Transverse colon (tissue), 4 donors: ENCODE data around the gene RETNLB. TPM values are rescaled to one million over a fixed set of nuclear protein-coding genes. Genes with fewer than 3 reads are reported as not detected.

Experiments used
- DNase-seq: peaks from one replicate; pipeline ENCODE4 v3.0.0-alpha.2; 2019
- H3K27ac ChIP-seq, 4 donors: fragments of 200-600 bp; sonication (generic); 2 replicates each; pipeline ENCODE4 v1.5.1; 2016 to 2018; ENCODE audit warnings: inconsistent platforms in 4 of 4
- H3K27me3 ChIP-seq: fragments of 200-600 bp; sonication (generic); 2 replicates; pipeline ENCODE4 v1.5.1; 2017; ENCODE audit warnings: inconsistent platforms
- H3K36me3 ChIP-seq, 4 donors: fragments of 200-600 bp; sonication (generic); 2 replicates each; pipeline ENCODE4 v1.5.1; 2017 to 2019; ENCODE audit warnings: inconsistent platforms in 4 of 4
- H3K4me1 ChIP-seq, 4 donors: fragments of 200-600 bp; sonication (generic); 2 replicates each; pipeline ENCODE4 v1.5.1; 2017 to 2020; ENCODE audit warnings: inconsistent platforms in 4 of 4
- H3K4me3 ChIP-seq, 4 donors: fragments of 200-600 bp; sonication (generic); 1 replicate in 1 of 4; 2 replicates in 3 of 4; pipeline versions ENCODE4 v1.5.1 to v1.6.1; 2017 to 2019; ENCODE audit warnings: inconsistent platforms in 4 of 4
- H3K9me3 ChIP-seq, 2 donors: fragments of 200-600 bp; sonication (generic); 2 replicates each; pipeline ENCODE4 v1.5.1; 2017 to 2019; ENCODE audit warnings: inconsistent platforms in 2 of 2
- EP300 ChIP-seq: sonication (generic); formaldehyde crosslinking; IDR thresholded peaks from one replicate; pipeline ENCODE4 v1.6.1; 2017; ENCODE audit warnings: antibody characterized with exemption, low read depth
- POLR2A ChIP-seq: fragments of 450-650 bp; IDR thresholded peaks from one replicate; pipeline ENCODE4 v1.6.1; 2016; ENCODE audit warnings: antibody characterized with exemption, mild to moderate bottlenecking, moderate library complexity
- POLR2AphosphoS5 ChIP-seq, 3 donors: sonication (generic); formaldehyde crosslinking; IDR thresholded peaks; one replicate each; pipeline ENCODE4 v1.6.1; 2016; ENCODE audit warnings: antibody characterized with exemption in 3 of 3
- WGBS, 2 donors: methylation state at CpG; one replicate each; pipeline ENCODE4 v1.1.5; 2018; ENCODE audit warnings: low coverage in 1 of 2; 5-methylcytosine and 5-hydroxymethylcytosine counted together
- in situ Hi-C, 4 donors: fragments of 200-750 bp; cut with MboI; loops; one replicate each; pipeline versions ENCODE4 v1.15.0 to v1.15.1; 2017; ENCODE audit warnings: low sequenced_read_pairs in 3 of 4, low pct_ligation_motif_present in 1 of 4, low pct_unique_long_range_greater_than_20kb in 1 of 4
- intact Hi-C: fragments of 100-400 bp; cut with DNase I; formaldehyde crosslinking; loops from one replicate; pipeline ENCODE4 v1.15.1; 2023; ENCODE audit warnings: low total_unique reads
- total RNA-seq, 4 donors: library from RNA; depleted of rRNA; stranded (reverse); fragments of >200 nt; gene quantifications; one replicate each; pipeline ENCODE4 v1.1.0, GENCODE V29; 2016
- TF ChIP-seq, protein P1 (sequence below), 5 experiments: fragments of 200-600 bp in 3 of 5; fragments of 450-650 bp in 2 of 5; sonication (generic) in 3 of 5; IDR thresholded peaks; 1 replicate in 2 of 5; 2 replicates in 3 of 5; pipeline ENCODE4 v1.5.1; 2016 to 2017; ENCODE audit warnings: antibody characterized with exemption in 5 of 5, inconsistent platforms in 3 of 5, mild to moderate bottlenecking in 2 of 5, moderate library complexity in 1 of 5

Gene RETNLB
- total RNA-seq, 4 donors from 2014 or later: 3.3 to 62.7 (median 14.2) TPM; not detected in 1

DNA sequence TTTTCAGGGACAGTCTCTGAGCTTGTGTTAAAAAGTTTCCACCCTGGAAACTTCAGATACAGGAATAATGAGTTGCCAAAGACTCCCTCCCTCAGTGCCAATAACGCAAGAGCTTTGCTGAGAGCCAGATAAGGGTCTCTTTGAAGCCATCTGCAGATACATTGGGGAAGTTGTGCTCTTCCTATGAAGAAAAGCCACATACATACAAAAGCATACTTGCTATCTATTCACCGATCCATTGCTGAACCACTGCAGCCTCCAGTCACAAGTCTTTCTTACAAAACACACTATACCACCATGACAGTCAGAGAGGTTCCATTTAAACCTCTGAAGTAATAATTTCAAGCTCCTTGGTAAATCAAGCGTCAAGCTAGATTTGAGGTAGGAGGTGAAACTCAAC is 10.0 kb upstream of the RETNLB start:
- intact Hi-C loops: no loop called here
- Histone ChIP-seq H3K27ac (no peak overlapping the region), H3K4me3 (no peak overlapping the region), H3K9me3 (no peaks in the 10 kb centered on the region), H3K27me3 (no peaks in the 10 kb centered on the region), H3K36me3 (no peaks in the 10 kb centered on the region), H3K4me1 (no peaks in the 10 kb centered on the region)
- TF ChIP-seq, protein P1, sequence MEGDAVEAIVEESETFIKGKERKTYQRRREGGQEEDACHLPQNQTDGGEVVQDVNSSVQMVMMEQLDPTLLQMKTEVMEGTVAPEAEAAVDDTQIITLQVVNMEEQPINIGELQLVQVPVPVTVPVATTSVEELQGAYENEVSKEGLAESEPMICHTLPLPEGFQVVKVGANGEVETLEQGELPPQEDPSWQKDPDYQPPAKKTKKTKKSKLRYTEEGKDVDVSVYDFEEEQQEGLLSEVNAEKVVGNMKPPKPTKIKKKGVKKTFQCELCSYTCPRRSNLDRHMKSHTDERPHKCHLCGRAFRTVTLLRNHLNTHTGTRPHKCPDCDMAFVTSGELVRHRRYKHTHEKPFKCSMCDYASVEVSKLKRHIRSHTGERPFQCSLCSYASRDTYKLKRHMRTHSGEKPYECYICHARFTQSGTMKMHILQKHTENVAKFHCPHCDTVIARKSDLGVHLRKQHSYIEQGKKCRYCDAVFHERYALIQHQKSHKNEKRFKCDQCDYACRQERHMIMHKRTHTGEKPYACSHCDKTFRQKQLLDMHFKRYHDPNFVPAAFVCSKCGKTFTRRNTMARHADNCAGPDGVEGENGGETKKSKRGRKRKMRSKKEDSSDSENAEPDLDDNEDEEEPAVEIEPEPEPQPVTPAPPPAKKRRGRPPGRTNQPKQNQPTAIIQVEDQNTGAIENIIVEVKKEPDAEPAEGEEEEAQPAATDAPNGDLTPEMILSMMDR (IDR thresholded peaks at IDR 0.05): no peak
- no peak for TF ChIP-seq POLR2AphosphoS5 (IDR thresholded peaks at IDR 0.05)
- TF ChIP-seq EP300: no peak
- no peak for TF ChIP-seq POLR2A
- 86% methylated on average over 1 to 3 of the region's 3 CpGs for WGBS, 2 donors
- DNase-seq: no peak
- in situ Hi-C loops: no loop called here

DNA sequence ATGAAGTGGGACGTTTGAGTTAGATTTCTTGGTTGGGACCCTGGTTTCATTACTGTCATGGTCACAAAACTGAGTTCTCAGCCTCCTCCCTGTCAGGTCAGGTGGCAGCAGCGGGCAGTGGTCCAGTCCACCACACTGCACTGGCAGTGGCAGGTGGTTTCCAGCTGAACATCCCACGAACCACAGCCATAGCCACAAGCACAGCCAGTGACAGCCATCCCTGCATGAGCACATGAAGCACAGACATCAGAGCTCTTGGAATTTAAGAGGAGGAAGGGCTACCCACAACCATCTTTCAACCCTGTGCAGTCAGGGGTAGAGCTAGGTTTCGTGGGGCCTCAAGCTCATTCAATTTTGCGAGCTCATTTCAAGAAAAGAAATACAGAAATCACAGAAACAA is 1.5 kb downstream of the RETNLB start:
- no peak overlapping the region for H3K27ac ChIP-seq
- H3K4me1 ChIP-seq: peaks cover 0 to 7% (median 0%) of the 10 kb centered on the region in 4 donors
- no peak for DNase-seq
- TF ChIP-seq POLR2A (no peak), POLR2AphosphoS5 (IDR thresholded peaks at IDR 0.05) (no peak), EP300 (no peak)
- TF ChIP-seq, protein P1 (IDR thresholded peaks at IDR 0.05): no peak
- in situ Hi-C loops (no loop called here), intact Hi-C loops (no loop called here)
- no peaks in the 10 kb centered on the region for H3K27me3 ChIP-seq
- WGBS, 2 donors: 56 to 69% methylated on average over 3 to 4 of the region's 5 CpGs
- H3K36me3 ChIP-seq: no peaks in the 10 kb centered on the region
- H3K4me3 ChIP-seq: peak overlapping the region in 2 of 4 donors; percentile 16 to 21
- H3K9me3 ChIP-seq: no peaks in the 10 kb centered on the region

DNA sequence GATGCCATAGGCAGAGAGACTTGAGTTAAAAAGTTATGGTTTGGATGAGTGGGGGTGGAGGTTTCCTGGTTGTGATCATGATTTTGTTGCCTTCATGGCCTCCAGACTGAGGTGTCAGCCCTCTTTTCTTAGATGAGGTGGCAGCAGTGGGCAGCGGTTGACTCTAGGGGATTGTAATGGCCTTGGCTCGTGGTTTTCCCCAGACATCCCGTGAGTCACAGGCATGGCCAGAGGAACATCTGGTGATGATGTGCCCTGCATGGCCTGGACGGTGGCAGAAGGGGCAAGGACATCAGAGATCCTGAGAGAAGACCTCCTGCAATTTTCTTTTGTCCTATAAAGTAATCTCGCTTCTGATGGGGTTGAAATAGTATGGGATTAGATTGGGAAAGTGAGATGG is 12.4 kb downstream of the RETNLB start:
- WGBS, 2 donors: 85 to 98% methylated on average over 5 of the region's 5 CpGs
- intact Hi-C loops: no loop called here
- Histone ChIP-seq H3K9me3 (no peaks in the 10 kb centered on the region), H3K4me3 (no peak overlapping the region), H3K27ac (no peak overlapping the region), H3K36me3 (no peaks in the 10 kb centered on the region), H3K4me1 (no peaks in the 10 kb centered on the region), H3K27me3 (no peaks in the 10 kb centered on the region)
- TF ChIP-seq EP300 (no peak), POLR2A (no peak), POLR2AphosphoS5 (IDR thresholded peaks at IDR 0.05) (no peak)
- TF ChIP-seq, protein P1 (IDR thresholded peaks at IDR 0.05): no peak
- no peak for DNase-seq
- in situ Hi-C loops: no loop called here

DNA sequence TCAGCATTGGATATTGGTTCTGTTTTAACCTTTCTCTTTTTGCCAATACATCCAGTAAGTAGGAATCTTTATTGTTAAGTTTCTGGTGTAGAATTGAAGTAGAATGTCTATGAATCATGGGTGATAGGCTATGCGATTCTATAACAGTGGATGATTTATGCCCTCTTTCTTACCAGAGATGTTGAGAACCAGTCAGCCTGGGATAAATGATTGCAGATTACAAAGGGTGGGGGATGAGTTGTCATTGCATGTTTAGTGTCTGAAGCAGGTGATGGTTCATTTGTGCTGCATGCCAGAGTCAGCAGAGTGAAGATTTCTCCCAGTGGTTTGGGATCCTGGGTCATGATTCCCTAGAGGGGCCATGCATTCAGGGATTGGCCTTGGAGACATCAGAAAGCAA is 14.3 kb downstream of the RETNLB start:
- H3K27ac ChIP-seq: no peak overlapping the region
- H3K4me1 ChIP-seq: no peaks in the 10 kb centered on the region
- H3K27me3 ChIP-seq: no peaks in the 10 kb centered on the region
- intact Hi-C loops: no loop called here
- WGBS, 2 donors: 88 to 100% methylated on average over 1 of the region's 1 CpG
- no peaks in the 10 kb centered on the region for H3K36me3 ChIP-seq
- H3K4me3 ChIP-seq: no peak overlapping the region
- in situ Hi-C loops: no loop called here
- DNase-seq: no peak
- no peaks in the 10 kb centered on the region for H3K9me3 ChIP-seq
- TF ChIP-seq, protein P1 (IDR thresholded peaks at IDR 0.05): no peak
- TF ChIP-seq POLR2A (no peak), POLR2AphosphoS5 (IDR thresholded peaks at IDR 0.05) (no peak), EP300 (no peak)
